Panc1 (cell line): ENCODE measurements around the gene FBLN7.

Source experiments
- CTCF ChIP-seq: fragments of 450-650 bp; IDR thresholded peaks from 2 replicates; pipeline ENCODE4 v1.5.1; 2017; ENCODE audit warnings: mild to moderate bottlenecking
- POLR2AphosphoS5 ChIP-seq: IDR thresholded peaks from 2 replicates; pipeline ENCODE4 v1.6.1; 2012; ENCODE audit warnings: mild to moderate bottlenecking, low read depth, low read length, moderate library complexity

- no peak for TF ChIP-seq CTCF
- no peak for TF ChIP-seq POLR2AphosphoS5
These were observed 42.5 kb upstream of the FBLN7 start for GRCh38 chr2:112095681-112096080.
